Cardiac muscle cell (in vitro differentiated cells and primary cell): Measurements from ENCODE around the gene ZNHIT3. TPM values are rescaled to one million over a fixed set of nuclear protein-coding genes. Genes with fewer than 3 reads are reported as not detected.

ENCODE experiments used
- DNase-seq, 2 donors: peaks; one replicate each; pipeline versions ENCODE4 v3.0.0 to v3.0.0-alpha.2; 2010 to 2017; ENCODE audit warnings: low read depth in 1 of 2, low spot score in 1 of 2
- H3K27ac ChIP-seq: fragments of 200-600 bp; sonication (generic); 2 replicates; pipeline ENCODE4 v1.5.1; 2016
- H3K27me3 ChIP-seq: fragments of 200-600 bp; sonication (generic); 2 replicates; pipeline ENCODE4 v1.6.0; 2016; ENCODE audit warnings: control low read depth
- H3K36me3 ChIP-seq: fragments of 200-600 bp; sonication (generic); 2 replicates; pipeline ENCODE4 v1.5.1; 2016; ENCODE audit warnings: control low read depth
- H3K4me1 ChIP-seq: fragments of 200-600 bp; sonication (generic); 2 replicates; pipeline ENCODE4 v1.8.1; 2017; ENCODE audit warnings: low read depth, mild to moderate bottlenecking, mixed run types
- H3K4me3 ChIP-seq: fragments of 200-600 bp; sonication (generic); 2 replicates; pipeline ENCODE4 v1.5.1; 2016; ENCODE audit warnings: mild to moderate bottlenecking
- H3K9me3 ChIP-seq: fragments of 200-600 bp; sonication (generic); 2 replicates; pipeline ENCODE4 v1.5.1; 2017; ENCODE audit warnings: low read depth, mild to moderate bottlenecking, control low read depth
- polyA plus RNA-seq: library from polyadenylated mRNA; unstranded; fragments of >200 nt; fragmentation: Nextera tagmentation; extraction: Ambion mirVana; gene quantifications from 2 replicates; pipeline ENCODE4 v1.2.1, GENCODE V29; 2016
- total RNA-seq: library from RNA; depleted of rRNA; stranded (reverse); fragments of >200 nt; gene quantifications from 2 replicates; pipeline ENCODE4 v1.2.3, GENCODE V29; 2016
- TF ChIP-seq, protein P1 (sequence below): IDR thresholded peaks from 2 replicates; pipeline ENCODE4 v1.5.1; 2012; ENCODE audit warnings: low read depth, mild to moderate bottlenecking, low read length

ZNHIT3 gene
- total and polyA plus RNA-seq, 2 experiments from 2014 or later, result 37.4 to 103 TPM

DNA sequence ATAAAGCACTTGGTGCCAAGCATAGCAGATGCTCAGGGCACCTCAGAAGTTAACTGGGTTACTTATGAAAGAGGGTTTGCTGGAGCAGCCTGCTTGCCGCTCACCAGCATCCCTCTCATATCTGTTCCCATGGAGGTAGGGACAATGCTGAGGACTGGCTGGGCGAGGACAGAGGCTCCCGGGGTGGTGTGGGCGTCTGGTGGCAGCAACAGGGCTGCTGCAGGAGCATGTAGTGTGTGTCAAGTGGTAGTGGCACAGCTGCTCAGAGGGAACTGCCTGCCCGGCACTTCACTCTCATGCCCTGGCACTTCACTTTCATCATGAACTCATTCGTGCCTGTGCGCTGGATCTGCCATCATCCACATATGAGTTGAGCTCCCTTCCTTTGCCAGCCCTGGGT lies 26.9 kb upstream of the ZNHIT3 start:
- Histone ChIP-seq H3K9me3 (no peaks in the 10 kb centered on the region), H3K4me3 (no peak overlapping the region), H3K36me3 (no peaks in the 10 kb centered on the region), H3K4me1 (no peaks in the 10 kb centered on the region), H3K27ac (no peak overlapping the region), H3K27me3 (peaks cover 10% of the 10 kb centered on the region)
- TF ChIP-seq, protein P1, sequence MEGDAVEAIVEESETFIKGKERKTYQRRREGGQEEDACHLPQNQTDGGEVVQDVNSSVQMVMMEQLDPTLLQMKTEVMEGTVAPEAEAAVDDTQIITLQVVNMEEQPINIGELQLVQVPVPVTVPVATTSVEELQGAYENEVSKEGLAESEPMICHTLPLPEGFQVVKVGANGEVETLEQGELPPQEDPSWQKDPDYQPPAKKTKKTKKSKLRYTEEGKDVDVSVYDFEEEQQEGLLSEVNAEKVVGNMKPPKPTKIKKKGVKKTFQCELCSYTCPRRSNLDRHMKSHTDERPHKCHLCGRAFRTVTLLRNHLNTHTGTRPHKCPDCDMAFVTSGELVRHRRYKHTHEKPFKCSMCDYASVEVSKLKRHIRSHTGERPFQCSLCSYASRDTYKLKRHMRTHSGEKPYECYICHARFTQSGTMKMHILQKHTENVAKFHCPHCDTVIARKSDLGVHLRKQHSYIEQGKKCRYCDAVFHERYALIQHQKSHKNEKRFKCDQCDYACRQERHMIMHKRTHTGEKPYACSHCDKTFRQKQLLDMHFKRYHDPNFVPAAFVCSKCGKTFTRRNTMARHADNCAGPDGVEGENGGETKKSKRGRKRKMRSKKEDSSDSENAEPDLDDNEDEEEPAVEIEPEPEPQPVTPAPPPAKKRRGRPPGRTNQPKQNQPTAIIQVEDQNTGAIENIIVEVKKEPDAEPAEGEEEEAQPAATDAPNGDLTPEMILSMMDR, result no peak
- no peak for DNase-seq

GRCh38 chr17:36460265-36460937 lies 26.1 kb upstream of the ZNHIT3 start:
- no peak for DNase-seq
- Histone ChIP-seq H3K27me3 (peaks cover 10% of the 10 kb centered on the region), H3K27ac (no peak overlapping the region), H3K4me1 (no peaks in the 10 kb centered on the region), H3K36me3 (no peaks in the 10 kb centered on the region), H3K9me3 (no peaks in the 10 kb centered on the region), H3K4me3 (no peak overlapping the region)
- TF ChIP-seq, protein P1, result no peak

GRCh38 chr17:36461330-36462110 lies 25.0 kb upstream of the ZNHIT3 start:
- TF ChIP-seq, protein P1, result no peak
- no peak for DNase-seq

GRCh38 chr17:36463916-36464764 lies 22.3 kb upstream of the ZNHIT3 start:
- H3K9me3 ChIP-seq, result no peaks in the 10 kb centered on the region
- no peak overlapping the region for H3K27ac ChIP-seq
- peak; percentile 85 to 90 for DNase-seq
- no peaks in the 10 kb centered on the region for H3K36me3 ChIP-seq
- H3K4me3 ChIP-seq, result no peak overlapping the region
- H3K27me3 ChIP-seq, result peaks cover 15% of the 10 kb centered on the region
- no peaks in the 10 kb centered on the region for H3K4me1 ChIP-seq
- TF ChIP-seq, protein P1, result peak; percentile 13

More at GRCh38 chr17:36461330-36462110, 25.0 kb upstream of the ZNHIT3 start:
- Histone ChIP-seq H3K27me3 (peaks cover 10% of the 10 kb centered on the region), H3K9me3 (no peaks in the 10 kb centered on the region), H3K4me1 (no peaks in the 10 kb centered on the region), H3K4me3 (no peak overlapping the region), H3K36me3 (no peaks in the 10 kb centered on the region), H3K27ac (no peak overlapping the region)

DNA sequence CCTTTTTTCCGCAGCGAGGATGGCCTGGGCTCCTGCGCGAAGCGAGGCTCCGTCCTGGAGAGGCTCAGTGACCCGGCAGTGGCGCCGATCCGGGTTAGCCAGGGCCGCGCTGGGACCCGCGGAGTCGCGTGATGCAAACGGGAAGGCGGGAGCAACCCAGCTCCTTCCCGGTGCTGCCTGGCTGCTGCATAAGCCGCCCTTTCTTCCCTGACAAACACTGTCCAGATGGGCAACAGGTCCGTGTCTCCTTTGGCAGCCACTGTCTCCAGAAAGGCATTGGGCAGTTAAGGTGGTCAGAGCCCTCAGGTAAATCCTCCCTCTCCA lies 21.8 kb upstream of the ZNHIT3 start:
- H3K4me3 ChIP-seq, result no peak overlapping the region
- peaks cover 17% of the 10 kb centered on the region for H3K27me3 ChIP-seq
- no peak overlapping the region for H3K27ac ChIP-seq
- TF ChIP-seq, protein P1, result no peak
- H3K4me1 ChIP-seq, result no peaks in the 10 kb centered on the region
- H3K9me3 ChIP-seq, result no peaks in the 10 kb centered on the region
- no peaks in the 10 kb centered on the region for H3K36me3 ChIP-seq
- DNase-seq, result no peak
